Loucy (cell line): ENCODE measurements around the gene C4A.

Experiments used
- H2AFZ ChIP-seq: fragments of 200-600 bp; sonication (generic); 2 replicates; pipeline ENCODE4 v1.6.0; 2016; ENCODE audit warnings: antibody characterized with exemption, mild to moderate bottlenecking, low read length, moderate library complexity
- H3F3A ChIP-seq: fragments of 200-600 bp; 2 replicates; pipeline ENCODE4 v1.6.0; 2016; ENCODE audit warnings: antibody characterized with exemption, low read depth, mild to moderate bottlenecking
- H3K27me3 ChIP-seq: fragments of 200-600 bp; sonication (generic); 2 replicates; pipeline ENCODE4 v1.6.1; 2014; ENCODE audit warnings: low read length, mild to moderate bottlenecking; ENCODE audit not compliant: insufficient read depth, poor library complexity, severe bottlenecking
- H3K36me3 ChIP-seq: fragments of 200-600 bp; sonication (generic); 2 replicates; pipeline ENCODE4 v1.6.1; 2016; ENCODE audit warnings: low read length; ENCODE audit not compliant: insufficient read depth
- H3K4me1 ChIP-seq: fragments of 200-600 bp; sonication (generic); 2 replicates; pipeline ENCODE4 v1.5.1; 2014; ENCODE audit warnings: low read length, mild to moderate bottlenecking; ENCODE audit not compliant: insufficient read depth, poor library complexity, severe bottlenecking
- H3K4me2 ChIP-seq: fragments of 200-600 bp; sonication (generic); 2 replicates; pipeline ENCODE4 v1.6.0; 2014; ENCODE audit warnings: antibody characterized with exemption, low read length, low read depth, mild to moderate bottlenecking; ENCODE audit not compliant: poor library complexity, severe bottlenecking
- H3K4me3 ChIP-seq: fragments of 200-600 bp; sonication (generic); 2 replicates; pipeline ENCODE4 v1.5.1; 2014; ENCODE audit warnings: low read length, mild to moderate bottlenecking, mixed read lengths; ENCODE audit not compliant: poor library complexity, severe bottlenecking
- H3K79me2 ChIP-seq: fragments of 200-600 bp; sonication (generic); 2 replicates; pipeline ENCODE4 v1.6.1; 2014; ENCODE audit warnings: low read length; ENCODE audit not compliant: insufficient read depth
- H3K9ac ChIP-seq: fragments of 200-600 bp; sonication (generic); 2 replicates; pipeline ENCODE4 v1.6.0; 2014; ENCODE audit warnings: mild to moderate bottlenecking, low read depth, low read length, moderate library complexity; ENCODE audit not compliant: poor library complexity, severe bottlenecking
- H3K9me2 ChIP-seq: fragments of 200-600 bp; sonication (generic); replicated peaks from 2 replicates; pipeline ENCODE4 v1.6.1; 2016; ENCODE audit warnings: low read depth, low read length, mixed read lengths
- H3K9me3 ChIP-seq: fragments of 200-600 bp; sonication (generic); 2 replicates; pipeline ENCODE4 v1.6.1; 2014; ENCODE audit warnings: mild to moderate bottlenecking, antibody characterized with exemption, low read length, low read depth; ENCODE audit not compliant: insufficient read depth
- H4K20me1 ChIP-seq: fragments of 200-600 bp; sonication (generic); 2 replicates; pipeline ENCODE4 v1.6.0; 2014; ENCODE audit warnings: antibody characterized with exemption, low read length, mild to moderate bottlenecking; ENCODE audit not compliant: insufficient read depth, poor library complexity, severe bottlenecking
- EZH2phosphoT487 ChIP-seq: fragments of 200-600 bp; IDR thresholded peaks from 2 replicates; pipeline ENCODE4 v1.6.1; 2018; ENCODE audit warnings: antibody characterized with exemption, mild to moderate bottlenecking, moderate library complexity, borderline replicate concordance
- TF ChIP-seq, protein P1 (sequence below): fragments of 200-600 bp; sonication (generic); conservative IDR thresholded peaks from 2 replicates; pipeline ENCODE4 v1.5.1; 2014; ENCODE audit warnings: mild to moderate bottlenecking, antibody characterized with exemption, low read length

C4A gene

DNA sequence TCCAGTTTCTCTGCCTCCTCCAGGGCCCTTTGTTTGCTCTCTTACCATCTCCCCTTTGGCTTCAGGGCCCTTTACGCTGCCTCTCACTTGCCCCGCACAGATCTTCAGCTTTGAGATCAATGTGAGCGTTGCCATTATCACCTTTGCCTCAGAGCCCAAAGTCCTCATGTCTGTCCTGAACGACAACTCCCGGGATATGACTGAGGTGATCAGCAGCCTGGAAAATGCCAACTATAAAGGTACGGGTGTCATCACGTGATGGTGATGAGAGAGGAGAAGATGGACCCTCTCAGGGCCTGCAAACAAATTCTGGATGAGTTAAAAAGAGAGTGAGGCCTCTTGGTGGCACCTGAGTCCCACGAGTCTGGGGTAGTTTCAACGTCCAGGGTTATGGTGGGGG, 46.0 kb upstream of the C4A start:
- no peaks in the 10 kb centered on the region for H3F3A ChIP-seq
- peaks cover 11% of the 10 kb centered on the region for H3K4me1 ChIP-seq
- no peak overlapping the region for H3K9ac ChIP-seq
- H3K9me2 ChIP-seq, result no peaks in the 10 kb centered on the region
- H4K20me1 ChIP-seq, result no peaks in the 10 kb centered on the region
- H2AFZ ChIP-seq, result no peak overlapping the region
- H3K79me2 ChIP-seq, result no peaks in the 10 kb centered on the region
- H3K27me3 ChIP-seq, result no peaks in the 10 kb centered on the region
- H3K36me3 ChIP-seq, result no peaks in the 10 kb centered on the region
- no peak overlapping the region for H3K4me2 ChIP-seq
- H3K4me3 ChIP-seq, result no peak overlapping the region
- H3K9me3 ChIP-seq, result no peaks in the 10 kb centered on the region
- TF ChIP-seq, protein P1, sequence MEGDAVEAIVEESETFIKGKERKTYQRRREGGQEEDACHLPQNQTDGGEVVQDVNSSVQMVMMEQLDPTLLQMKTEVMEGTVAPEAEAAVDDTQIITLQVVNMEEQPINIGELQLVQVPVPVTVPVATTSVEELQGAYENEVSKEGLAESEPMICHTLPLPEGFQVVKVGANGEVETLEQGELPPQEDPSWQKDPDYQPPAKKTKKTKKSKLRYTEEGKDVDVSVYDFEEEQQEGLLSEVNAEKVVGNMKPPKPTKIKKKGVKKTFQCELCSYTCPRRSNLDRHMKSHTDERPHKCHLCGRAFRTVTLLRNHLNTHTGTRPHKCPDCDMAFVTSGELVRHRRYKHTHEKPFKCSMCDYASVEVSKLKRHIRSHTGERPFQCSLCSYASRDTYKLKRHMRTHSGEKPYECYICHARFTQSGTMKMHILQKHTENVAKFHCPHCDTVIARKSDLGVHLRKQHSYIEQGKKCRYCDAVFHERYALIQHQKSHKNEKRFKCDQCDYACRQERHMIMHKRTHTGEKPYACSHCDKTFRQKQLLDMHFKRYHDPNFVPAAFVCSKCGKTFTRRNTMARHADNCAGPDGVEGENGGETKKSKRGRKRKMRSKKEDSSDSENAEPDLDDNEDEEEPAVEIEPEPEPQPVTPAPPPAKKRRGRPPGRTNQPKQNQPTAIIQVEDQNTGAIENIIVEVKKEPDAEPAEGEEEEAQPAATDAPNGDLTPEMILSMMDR, result no peak
- TF ChIP-seq EZH2phosphoT487, result no peak

DNA sequence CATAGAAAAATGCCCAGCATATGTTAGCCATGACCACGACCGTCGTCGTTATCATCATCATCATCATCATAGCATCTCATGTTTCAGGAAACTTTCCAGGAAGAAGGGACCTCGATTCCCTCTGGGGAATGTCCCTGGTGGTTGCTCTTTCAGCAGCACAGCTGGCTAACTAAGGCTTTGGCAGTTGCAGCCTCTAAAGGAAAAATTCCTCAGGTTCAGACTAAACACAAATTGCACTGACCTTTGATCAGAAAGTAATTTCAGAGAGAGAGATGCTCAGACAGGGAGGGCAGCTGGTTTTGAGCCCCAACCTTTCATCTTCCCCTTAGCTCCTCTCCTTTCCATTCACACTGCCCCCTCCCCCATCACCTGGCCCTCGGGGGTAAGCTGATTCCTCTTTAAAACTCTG, 41.6 kb upstream of the C4A start:
- Histone ChIP-seq H2AFZ (peak overlapping the region; percentile 80), H3K9me3 (no peaks in the 10 kb centered on the region), H3K4me1 (peaks cover 17% of the 10 kb centered on the region), H3K27me3 (no peaks in the 10 kb centered on the region), H3K79me2 (no peaks in the 10 kb centered on the region), H3F3A (no peaks in the 10 kb centered on the region), H3K36me3 (no peaks in the 10 kb centered on the region), H3K4me3 (peak overlapping the region; percentile 31), H4K20me1 (no peaks in the 10 kb centered on the region), H3K4me2 (peak overlapping the region; percentile 56), H3K9ac (peak overlapping the region; percentile 41), H3K9me2 (no peaks in the 10 kb centered on the region)
- no peak for TF ChIP-seq EZH2phosphoT487
- TF ChIP-seq, protein P1, result no peak

GRCh38 chr6:31943742-31944141, 38.1 kb upstream of the C4A start:
- TF ChIP-seq, protein P1, result no peak
- H3K36me3 ChIP-seq, result no peaks in the 10 kb centered on the region

More at GRCh38 chr6:31943742-31944141, 38.1 kb upstream of the C4A start:
- Histone ChIP-seq H3K9me2 (no peaks in the 10 kb centered on the region), H3F3A (no peaks in the 10 kb centered on the region), H3K27me3 (no peaks in the 10 kb centered on the region), H3K9me3 (no peaks in the 10 kb centered on the region), H2AFZ (no peak overlapping the region), H3K4me3 (no peak overlapping the region), H3K9ac (no peak overlapping the region), H3K79me2 (no peaks in the 10 kb centered on the region), H4K20me1 (no peaks in the 10 kb centered on the region), H3K4me2 (no peak overlapping the region), H3K4me1 (peaks cover 17% of the 10 kb centered on the region)
